ENCODE results near the gene BTBD1. TPM values are rescaled to one million over a fixed set of nuclear protein-coding genes. Genes with fewer than 3 reads are reported as not detected.

BTBD1 gene
- total RNA-seq (2014; rRNA removed; shearing (Covaris generic)) (95.4 and 99.5 TPM in 2 replicates), total RNA-seq (2022) (90.2 and 92.6 TPM in 2 replicates), Bru-seq, nascent RNA (percentile 95 among the genes with signal in this experiment), BruChase-seq, experiment 1, labeled RNA remaining after a 6-hour chase (percentile 97 among the genes with signal in this experiment), BruChase-seq, experiment 2, labeled RNA remaining after a 2-hour chase (percentile 92 among the genes with signal in this experiment)
- long read RNA-seq, transcript BTBD1-201 (8 exons, 3,297 nt): major isoform, 399 of 459 reads
- long read RNA-seq, partial matches to known transcripts: 11 of 459 reads
- long read RNA-seq, other reads (novel, unspliced or antisense): 46 of 459 reads

DNA sequence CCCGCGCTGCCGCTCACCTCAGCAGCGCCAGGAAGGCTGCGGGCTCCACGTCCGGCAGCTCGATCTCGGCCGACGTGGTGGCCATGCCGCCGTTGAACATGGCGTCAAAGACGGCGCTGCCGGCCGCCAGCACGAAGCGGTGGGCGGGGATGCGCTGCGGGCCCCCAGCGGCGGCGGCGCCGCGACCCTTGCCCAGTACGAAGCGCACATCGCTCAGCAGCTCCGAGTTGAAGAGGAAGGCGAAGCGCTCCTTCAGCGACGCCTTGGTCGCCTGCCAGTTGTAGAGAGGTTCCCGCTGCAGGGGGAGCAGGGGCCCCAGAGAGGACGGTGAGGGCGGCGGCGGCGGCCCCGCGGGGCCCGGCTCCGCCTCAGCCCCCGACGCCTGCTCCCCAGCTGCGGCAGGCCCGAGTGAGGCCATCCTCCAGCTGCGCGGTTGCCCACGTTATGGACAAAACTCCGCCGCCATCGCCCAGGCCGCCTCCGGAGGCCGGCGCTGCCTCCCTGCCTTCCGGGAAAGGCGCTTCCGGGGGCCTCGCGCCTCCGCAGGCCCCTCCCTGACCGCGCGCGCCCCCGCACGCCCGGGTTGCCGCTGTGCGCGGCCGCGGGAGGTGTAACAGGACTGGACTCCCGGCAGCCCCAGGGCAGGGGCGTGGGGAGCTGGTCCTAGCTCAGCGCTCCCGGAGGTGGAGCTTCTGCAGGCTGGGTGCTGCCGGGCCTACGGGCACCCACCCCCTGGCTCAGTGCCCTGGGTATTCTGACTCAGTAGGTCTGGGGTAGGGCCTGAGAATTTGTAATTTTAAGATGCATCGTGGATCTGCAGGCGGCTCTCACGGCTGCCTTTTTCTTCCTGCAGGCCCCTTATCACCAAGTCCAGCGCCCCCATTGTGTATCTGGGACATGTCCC lies at the start of gene BTBD1:
BTBD1 (minus strand) TSS at position 519 of the 904 bp plus-strand sequence; CDS start at position 418, 101 bp downstream.
- H3K4me3 ChIP-seq (ENCODE audit: low read depth, low read length, poor library complexity, severe bottlenecking): peak within 1 kb of the TSS; percentile 80
- peak within 1 kb of the TSS; percentile 82 for H3K27ac ChIP-seq (ENCODE audit: low read depth, low read length, poor library complexity, severe bottlenecking)
- H4K20me1 ChIP-seq (ENCODE audit: insufficient read depth, low read length): peaks cover 40% of the 10 kb centered on the region
- peak within 1 kb of the TSS; percentile 89 for H3K4me2 ChIP-seq (ENCODE audit: low read length)
- peaks cover 44% of the 10 kb centered on the region for H3K4me1 ChIP-seq (ENCODE audit: insufficient read depth, low read length, poor library complexity, severe bottlenecking)
- H3K36me3 ChIP-seq (ENCODE audit: insufficient read depth, low read length): peaks cover 40% of the 10 kb centered on the region
- H2AFZ ChIP-seq (ENCODE audit: low read length): peak within 1 kb of the TSS; percentile 85
- no TSS peak for BruUV-seq (replicated peaks)
- DNase-seq (ENCODE audit: low spot score): peak; percentile 95
- no peaks in the 10 kb centered on the region for H3K9me2 ChIP-seq (ENCODE audit: insufficient read depth, low read length)
- TF ChIP-seq, protein P1, sequence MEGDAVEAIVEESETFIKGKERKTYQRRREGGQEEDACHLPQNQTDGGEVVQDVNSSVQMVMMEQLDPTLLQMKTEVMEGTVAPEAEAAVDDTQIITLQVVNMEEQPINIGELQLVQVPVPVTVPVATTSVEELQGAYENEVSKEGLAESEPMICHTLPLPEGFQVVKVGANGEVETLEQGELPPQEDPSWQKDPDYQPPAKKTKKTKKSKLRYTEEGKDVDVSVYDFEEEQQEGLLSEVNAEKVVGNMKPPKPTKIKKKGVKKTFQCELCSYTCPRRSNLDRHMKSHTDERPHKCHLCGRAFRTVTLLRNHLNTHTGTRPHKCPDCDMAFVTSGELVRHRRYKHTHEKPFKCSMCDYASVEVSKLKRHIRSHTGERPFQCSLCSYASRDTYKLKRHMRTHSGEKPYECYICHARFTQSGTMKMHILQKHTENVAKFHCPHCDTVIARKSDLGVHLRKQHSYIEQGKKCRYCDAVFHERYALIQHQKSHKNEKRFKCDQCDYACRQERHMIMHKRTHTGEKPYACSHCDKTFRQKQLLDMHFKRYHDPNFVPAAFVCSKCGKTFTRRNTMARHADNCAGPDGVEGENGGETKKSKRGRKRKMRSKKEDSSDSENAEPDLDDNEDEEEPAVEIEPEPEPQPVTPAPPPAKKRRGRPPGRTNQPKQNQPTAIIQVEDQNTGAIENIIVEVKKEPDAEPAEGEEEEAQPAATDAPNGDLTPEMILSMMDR (conservative IDR thresholded peaks at IDR 0.05; ENCODE audit: low read length): peak; percentile 5; the same call in 1 of the 2 replicates
- no peak for TF ChIP-seq EZH2phosphoT487 (IDR thresholded peaks at IDR 0.05; ENCODE audit: borderline replicate concordance, low read depth, low read length)
- intact Hi-C loops (cut with micrococcal nuclease; ENCODE audit: unreplicated experiment): loop anchor here (1.0 to 2.0 kb wide), 4 partner anchors 41 to 258 kb away; partner anchors contain the start of genes C15orf40, HDGFL3 and WHAMM
- ChIA-PET POLR2A (interaction anchor here (1.0 to 3.7 kb wide), 5 partner anchors 15 to 142 kb away, joined by 3 to 17 read pairs (median 3); partner anchors contain the start of gene TM6SF1), CTCF (ENCODE audit: unreplicated experiment) (interaction anchor here (1.3 kb wide), 1 partner anchor 56 kb away, joined by 6 read pairs; the partner anchor contains the start of gene C15orf40)
- peaks cover 49% of the 10 kb centered on the region for H3K79me2 ChIP-seq (ENCODE audit: insufficient read depth, low read depth, low read length)
- H3K9me3 ChIP-seq (ENCODE audit: low read length): peaks cover 21% of the 10 kb centered on the region

DNA sequence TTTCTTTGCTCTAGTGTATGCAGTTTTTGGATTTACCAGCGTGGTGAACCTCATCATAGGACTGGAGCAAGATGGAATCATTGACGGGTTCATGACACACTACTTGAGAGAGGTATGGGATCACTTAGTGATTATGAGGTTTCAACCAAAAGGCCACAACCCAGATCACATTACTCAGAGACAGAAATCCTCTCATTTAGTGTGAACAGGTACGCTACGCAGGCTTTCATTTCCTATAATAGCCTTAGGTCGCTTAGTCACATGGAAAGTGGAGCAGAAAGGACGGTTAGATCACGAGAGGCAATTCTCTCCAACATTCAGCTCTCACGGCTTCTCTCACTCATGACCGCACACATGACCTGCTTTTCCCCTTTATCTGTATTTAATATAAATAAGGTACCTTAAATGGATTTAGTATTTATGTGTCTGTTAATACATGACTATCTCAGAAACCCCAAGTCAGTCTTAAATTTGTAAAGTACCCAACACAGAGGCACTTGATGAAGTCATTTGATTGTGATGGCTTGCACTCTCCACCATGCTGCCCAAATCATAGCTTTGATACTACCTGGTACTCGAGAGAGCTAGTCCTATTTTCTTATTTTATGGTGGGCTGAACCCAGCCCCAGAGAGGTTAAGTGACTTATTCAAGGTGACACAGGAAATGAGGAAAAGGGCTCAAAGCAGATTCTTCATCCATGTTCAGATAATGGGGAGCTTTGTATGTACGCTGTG lies 48.9 kb upstream of the BTBD1 start:
- CTCF ChIA-PET (ENCODE audit: unreplicated experiment): no interaction called here

More for the DNA sequence above, 48.9 kb upstream of the BTBD1 start:
- Histone ChIP-seq H3K36me3 (ENCODE audit: insufficient read depth, low read length) (peaks cover 39% of the 10 kb centered on the region), H3K4me1 (ENCODE audit: insufficient read depth, low read length, poor library complexity, severe bottlenecking) (no peaks in the 10 kb centered on the region), H3K4me2 (ENCODE audit: low read length) (no peak overlapping the region), H3K4me3 (ENCODE audit: low read depth, low read length, poor library complexity, severe bottlenecking) (no peak overlapping the region), H3K79me2 (ENCODE audit: insufficient read depth, low read depth, low read length) (no peaks in the 10 kb centered on the region), H2AFZ (ENCODE audit: low read length) (no peak overlapping the region), H3K27ac (ENCODE audit: low read depth, low read length, poor library complexity, severe bottlenecking) (no peak overlapping the region), H3K9me2 (ENCODE audit: insufficient read depth, low read length) (no peaks in the 10 kb centered on the region), H4K20me1 (ENCODE audit: insufficient read depth, low read length) (no peaks in the 10 kb centered on the region), H3K9me3 (ENCODE audit: low read length) (no peaks in the 10 kb centered on the region)
- no TSS peak for BruUV-seq (replicated peaks)
- no peak for TF ChIP-seq EZH2phosphoT487 (IDR thresholded peaks at IDR 0.05; ENCODE audit: borderline replicate concordance, low read depth, low read length)
- TF ChIP-seq, protein P1 (conservative IDR thresholded peaks at IDR 0.05; ENCODE audit: low read length): no peak
- POLR2A ChIA-PET: interaction anchor here (0.5 to 0.6 kb wide), 2 partner anchors 18 to 29 kb away, joined by 3 read pairs; no protein-coding TSS in a partner anchor
- intact Hi-C loops (cut with micrococcal nuclease; ENCODE audit: unreplicated experiment): no loop called here
- no peak for DNase-seq (ENCODE audit: low spot score)

Data from OCI-LY7 (cell line).